ENCODE results near the gene TACC2. TPM values are rescaled to one million over a fixed set of nuclear protein-coding genes. Genes with fewer than 3 reads are reported as not detected.

TACC2 gene
- total and polyA plus RNA-seq, 9 of the 15 experiments (the other 6 are each of a cell fraction or from before 2014, with no cell fraction given): under 0.01 to 0.35 (median 0.03) TPM; not detected in 6

DNA sequence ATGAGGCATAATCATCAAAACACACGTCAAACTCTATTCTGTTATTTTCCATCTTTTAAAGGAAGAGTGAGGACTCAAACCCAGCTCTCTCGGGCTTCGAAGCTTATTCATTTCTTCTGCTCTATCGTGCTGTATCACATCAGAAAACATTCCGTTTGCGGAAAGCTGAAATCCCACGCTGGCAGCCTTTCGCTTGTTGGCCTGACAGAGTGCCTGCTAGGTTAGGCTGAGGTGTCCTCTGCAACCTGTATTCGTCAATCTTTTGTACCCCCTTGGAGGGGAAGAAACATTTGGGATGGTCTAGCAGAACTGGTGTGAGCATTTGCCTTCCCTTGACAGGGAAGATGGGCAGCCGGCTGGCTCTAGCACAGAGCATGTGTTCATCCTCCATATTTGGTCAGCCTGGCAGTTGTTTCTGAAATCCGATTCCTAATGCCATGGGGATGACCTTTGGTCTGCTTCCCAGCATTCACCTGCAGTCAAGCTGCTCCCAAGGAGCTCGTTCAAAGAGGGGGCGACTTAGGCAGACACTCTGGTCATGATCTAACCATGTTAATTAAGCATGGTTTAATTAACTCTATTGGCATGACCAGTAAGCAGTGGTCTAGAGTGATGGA lies 55.2 kb downstream of the TACC2 start:
- WGBS (ENCODE audit: insufficient coverage, low coverage, missing lambda C conversion rate): 1% methylated on average over 13 of the region's 13 CpGs
- Histone ChIP-seq H2AFZ (ENCODE audit: low read depth, low read length) (no peak overlapping the region), H3K4me1 (replicated peaks in 1 of 2; ENCODE audit: control insufficient read depth in 2 of 2, insufficient read depth in 2 of 2, low read length in 2 of 2) (no peaks in the 10 kb centered on the region), H3K27me3 (ENCODE audit: control insufficient read depth in 2 of 2, insufficient read depth in 2 of 2, low read length in 2 of 2) (peaks cover 15 to 39% of the 10 kb centered on the region in 2 experiments; a peak in 3 of 5 replicates), H3K9ac (ENCODE audit: insufficient read depth in 1 of 2, low read depth in 2 of 2, low read length in 2 of 2) (no peak overlapping the region), H3K79me2 (ENCODE audit: control insufficient read depth, insufficient read depth, low read length) (no peaks in the 10 kb centered on the region), H3K9me3 (replicated peaks; ENCODE audit: control insufficient read depth, insufficient read depth, low read depth, low read length) (no peaks in the 10 kb centered on the region), H3K27ac (ENCODE audit: extremely low read depth, low read depth, low read length) (no peak overlapping the region), H3K4me2 (ENCODE audit: insufficient read depth, low read length) (no peak overlapping the region), H3K36me3 (ENCODE audit: control insufficient read depth, insufficient read depth, low read length) (no peaks in the 10 kb centered on the region), H4K20me1 (replicated peaks; ENCODE audit: control insufficient read depth, insufficient read depth, low read length) (no peaks in the 10 kb centered on the region), H3K4me3 (no peak overlapping the region), H3K9me1 (ENCODE audit: control insufficient read depth, insufficient read depth, low read length) (no peaks in the 10 kb centered on the region)
- intact Hi-C loops (cut with micrococcal nuclease): no loop called here
- ATAC-seq (no peak), FAIRE-seq (no peak), DNase-seq (ENCODE audit: extremely low read depth in 1 of 4, low spot score in 3 of 4) (no peak)
- CTCF ChIA-PET (ENCODE audit: low intra/inter-chr PET ratio): no interaction called here
- TF ChIP-seq, protein P1, sequence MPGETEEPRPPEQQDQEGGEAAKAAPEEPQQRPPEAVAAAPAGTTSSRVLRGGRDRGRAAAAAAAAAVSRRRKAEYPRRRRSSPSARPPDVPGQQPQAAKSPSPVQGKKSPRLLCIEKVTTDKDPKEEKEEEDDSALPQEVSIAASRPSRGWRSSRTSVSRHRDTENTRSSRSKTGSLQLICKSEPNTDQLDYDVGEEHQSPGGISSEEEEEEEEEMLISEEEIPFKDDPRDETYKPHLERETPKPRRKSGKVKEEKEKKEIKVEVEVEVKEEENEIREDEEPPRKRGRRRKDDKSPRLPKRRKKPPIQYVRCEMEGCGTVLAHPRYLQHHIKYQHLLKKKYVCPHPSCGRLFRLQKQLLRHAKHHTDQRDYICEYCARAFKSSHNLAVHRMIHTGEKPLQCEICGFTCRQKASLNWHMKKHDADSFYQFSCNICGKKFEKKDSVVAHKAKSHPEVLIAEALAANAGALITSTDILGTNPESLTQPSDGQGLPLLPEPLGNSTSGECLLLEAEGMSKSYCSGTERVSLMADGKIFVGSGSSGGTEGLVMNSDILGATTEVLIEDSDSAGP (CRISPR knock-in tag; IDR thresholded peaks at IDR 0.05): no peak
- no peak for TF ChIP-seq ZNF431 (CRISPR knock-in tag; IDR thresholded peaks at IDR 0.05)
- BruUV-seq (replicated peaks): no TSS peak
- in situ Hi-C loops (cut with MboI): no loop called here
- POLR2A ChIA-PET: no interaction called here

DNA sequence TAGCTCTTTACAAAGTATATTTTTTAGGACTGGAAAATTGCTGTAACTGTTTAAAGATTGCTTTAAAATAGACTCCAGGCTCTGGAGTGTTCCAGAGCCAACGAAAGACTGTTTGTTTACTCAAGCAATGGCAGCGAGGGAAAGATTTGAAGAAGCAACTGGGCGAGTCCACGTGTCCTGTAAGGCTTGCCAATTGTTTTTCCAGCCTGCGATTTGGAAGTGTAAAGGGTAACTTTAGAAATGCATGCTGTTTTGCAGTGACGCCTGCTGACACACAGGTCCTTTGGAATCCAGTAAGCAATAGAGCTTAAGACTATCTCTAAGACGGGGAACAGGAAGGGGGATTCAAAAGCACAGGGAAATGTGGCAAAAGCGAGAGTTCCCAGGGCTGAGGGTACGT lies 55.8 kb downstream of the TACC2 start:
- no peaks in the 10 kb centered on the region for H3K36me3 ChIP-seq (ENCODE audit: control insufficient read depth, insufficient read depth, low read length)
- under 1% methylated on average over 9 of the region's 9 CpGs for WGBS (ENCODE audit: insufficient coverage, low coverage, missing lambda C conversion rate)
- H3K27me3 ChIP-seq (ENCODE audit: control insufficient read depth in 2 of 2, insufficient read depth in 2 of 2, low read length in 2 of 2): peaks cover 15 to 38% of the 10 kb centered on the region in 2 experiments; a peak in 3 of 5 replicates
- no TSS peak for BruUV-seq (replicated peaks)
- FAIRE-seq: no peak
- no peak overlapping the region for H2AFZ ChIP-seq (ENCODE audit: low read depth, low read length)
- H3K9me1 ChIP-seq (ENCODE audit: control insufficient read depth, insufficient read depth, low read length): no peaks in the 10 kb centered on the region
- H3K4me3 ChIP-seq: no peak overlapping the region
- ATAC-seq: no peak
- no peak overlapping the region for H3K27ac ChIP-seq (ENCODE audit: extremely low read depth, low read depth, low read length)
- DNase-seq (ENCODE audit: extremely low read depth in 1 of 4, low spot score in 3 of 4): no peak
- no peaks in the 10 kb centered on the region for H3K79me2 ChIP-seq (ENCODE audit: control insufficient read depth, insufficient read depth, low read length)
- no peaks in the 10 kb centered on the region for H3K4me1 ChIP-seq (replicated peaks in 1 of 2; ENCODE audit: control insufficient read depth in 2 of 2, insufficient read depth in 2 of 2, low read length in 2 of 2)
- no peak overlapping the region for H3K4me2 ChIP-seq (ENCODE audit: insufficient read depth, low read length)
- H3K9me3 ChIP-seq (replicated peaks; ENCODE audit: control insufficient read depth, insufficient read depth, low read depth, low read length): no peaks in the 10 kb centered on the region
- ChIA-PET CTCF (ENCODE audit: low intra/inter-chr PET ratio) (no interaction called here), POLR2A (no interaction called here)
- no peaks in the 10 kb centered on the region for H4K20me1 ChIP-seq (replicated peaks; ENCODE audit: control insufficient read depth, insufficient read depth, low read length)
- no peak overlapping the region for H3K9ac ChIP-seq (ENCODE audit: insufficient read depth in 1 of 2, low read depth in 2 of 2, low read length in 2 of 2)
- intact Hi-C loops (cut with micrococcal nuclease): no loop called here
- in situ Hi-C loops (cut with MboI): no loop called here
- TF ChIP-seq, protein P2, sequence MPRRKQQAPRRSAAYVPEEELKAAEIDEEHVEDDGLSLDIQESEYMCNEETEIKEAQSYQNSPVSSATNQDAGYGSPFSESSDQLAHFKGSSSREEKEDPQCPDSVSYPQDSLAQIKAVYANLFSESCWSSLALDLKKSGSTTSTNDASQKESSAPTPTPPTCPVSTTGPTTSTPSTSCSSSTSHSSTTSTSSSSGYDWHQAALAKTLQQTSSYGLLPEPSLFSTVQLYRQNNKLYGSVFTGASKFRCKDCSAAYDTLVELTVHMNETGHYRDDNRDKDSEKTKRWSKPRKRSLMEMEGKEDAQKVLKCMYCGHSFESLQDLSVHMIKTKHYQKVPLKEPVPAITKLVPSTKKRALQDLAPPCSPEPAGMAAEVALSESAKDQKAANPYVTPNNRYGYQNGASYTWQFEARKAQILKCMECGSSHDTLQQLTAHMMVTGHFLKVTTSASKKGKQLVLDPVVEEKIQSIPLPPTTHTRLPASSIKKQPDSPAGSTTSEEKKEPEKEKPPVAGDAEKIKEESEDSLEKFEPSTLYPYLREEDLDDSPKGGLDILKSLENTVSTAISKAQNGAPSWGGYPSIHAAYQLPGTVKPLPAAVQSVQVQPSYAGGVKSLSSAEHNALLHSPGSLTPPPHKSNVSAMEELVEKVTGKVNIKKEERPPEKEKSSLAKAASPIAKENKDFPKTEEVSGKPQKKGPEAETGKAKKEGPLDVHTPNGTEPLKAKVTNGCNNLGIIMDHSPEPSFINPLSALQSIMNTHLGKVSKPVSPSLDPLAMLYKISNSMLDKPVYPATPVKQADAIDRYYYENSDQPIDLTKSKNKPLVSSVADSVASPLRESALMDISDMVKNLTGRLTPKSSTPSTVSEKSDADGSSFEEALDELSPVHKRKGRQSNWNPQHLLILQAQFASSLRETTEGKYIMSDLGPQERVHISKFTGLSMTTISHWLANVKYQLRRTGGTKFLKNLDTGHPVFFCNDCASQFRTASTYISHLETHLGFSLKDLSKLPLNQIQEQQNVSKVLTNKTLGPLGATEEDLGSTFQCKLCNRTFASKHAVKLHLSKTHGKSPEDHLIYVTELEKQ (CRISPR knock-in tag; IDR thresholded peaks at IDR 0.05): no peak
- TF ChIP-seq YY1 (IDR thresholded peaks at IDR 0.05; ENCODE audit: borderline replicate concordance in 1 of 3, control insufficient read depth in 1 of 3, extremely low read depth in 1 of 3, insufficient read depth in 3 of 3, insufficient read length in 1 of 3, insufficient replicate concordance in 2 of 3, low read depth in 1 of 3, low read length in 2 of 3) (no peak), CHD1 (IDR thresholded peaks at IDR 0.05; ENCODE audit: low read length) (no peak), ZNF184 (CRISPR knock-in tag; IDR thresholded peaks at IDR 0.05) (no peak), MTF1 (CRISPR knock-in tag; IDR thresholded peaks at IDR 0.05; ENCODE audit: borderline replicate concordance) (no peak), GTF2A2 (tag; IDR thresholded peaks at IDR 0.05) (no peak), DACH1 (IDR thresholded peaks at IDR 0.05; ENCODE audit: partially characterized antibody) (no peak), ZNF445 (CRISPR knock-in tag; IDR thresholded peaks at IDR 0.05; ENCODE audit: low read depth) (no peak)
